Loucy (cell line): ENCODE results near the gene UBAP1.
"Not testable (repeated sequence)": the region's sequence is repeated elsewhere in the genome, so short reads cannot be mapped to it uniquely, and the experiment has no call there.

Source experiments
- H2AFZ ChIP-seq: fragments of 200-600 bp; sonication (generic); 2 replicates; pipeline ENCODE4 v1.6.0; 2016; ENCODE audit warnings: antibody characterized with exemption, mild to moderate bottlenecking, low read length, moderate library complexity
- H3F3A ChIP-seq: fragments of 200-600 bp; 2 replicates; pipeline ENCODE4 v1.6.0; 2016; ENCODE audit warnings: antibody characterized with exemption, low read depth, mild to moderate bottlenecking
- H3K27me3 ChIP-seq: fragments of 200-600 bp; sonication (generic); 2 replicates; pipeline ENCODE4 v1.6.1; 2014; ENCODE audit warnings: low read length, mild to moderate bottlenecking; ENCODE audit not compliant: insufficient read depth, poor library complexity, severe bottlenecking
- H3K36me3 ChIP-seq: fragments of 200-600 bp; sonication (generic); 2 replicates; pipeline ENCODE4 v1.6.1; 2016; ENCODE audit warnings: low read length; ENCODE audit not compliant: insufficient read depth
- H3K4me1 ChIP-seq: fragments of 200-600 bp; sonication (generic); 2 replicates; pipeline ENCODE4 v1.5.1; 2014; ENCODE audit warnings: low read length, mild to moderate bottlenecking; ENCODE audit not compliant: insufficient read depth, poor library complexity, severe bottlenecking
- H3K4me2 ChIP-seq: fragments of 200-600 bp; sonication (generic); 2 replicates; pipeline ENCODE4 v1.6.0; 2014; ENCODE audit warnings: antibody characterized with exemption, low read length, low read depth, mild to moderate bottlenecking; ENCODE audit not compliant: poor library complexity, severe bottlenecking
- H3K4me3 ChIP-seq: fragments of 200-600 bp; sonication (generic); 2 replicates; pipeline ENCODE4 v1.5.1; 2014; ENCODE audit warnings: low read length, mild to moderate bottlenecking, mixed read lengths; ENCODE audit not compliant: poor library complexity, severe bottlenecking
- H3K79me2 ChIP-seq: fragments of 200-600 bp; sonication (generic); 2 replicates; pipeline ENCODE4 v1.6.1; 2014; ENCODE audit warnings: low read length; ENCODE audit not compliant: insufficient read depth
- H3K9ac ChIP-seq: fragments of 200-600 bp; sonication (generic); 2 replicates; pipeline ENCODE4 v1.6.0; 2014; ENCODE audit warnings: mild to moderate bottlenecking, low read depth, low read length, moderate library complexity; ENCODE audit not compliant: poor library complexity, severe bottlenecking
- H3K9me2 ChIP-seq: fragments of 200-600 bp; sonication (generic); replicated peaks from 2 replicates; pipeline ENCODE4 v1.6.1; 2016; ENCODE audit warnings: low read depth, low read length, mixed read lengths
- H3K9me3 ChIP-seq: fragments of 200-600 bp; sonication (generic); 2 replicates; pipeline ENCODE4 v1.6.1; 2014; ENCODE audit warnings: mild to moderate bottlenecking, antibody characterized with exemption, low read length, low read depth; ENCODE audit not compliant: insufficient read depth
- H4K20me1 ChIP-seq: fragments of 200-600 bp; sonication (generic); 2 replicates; pipeline ENCODE4 v1.6.0; 2014; ENCODE audit warnings: antibody characterized with exemption, low read length, mild to moderate bottlenecking; ENCODE audit not compliant: insufficient read depth, poor library complexity, severe bottlenecking
- CTCF ChIP-seq: fragments of 200-600 bp; sonication (generic); conservative IDR thresholded peaks from 2 replicates; pipeline ENCODE4 v1.5.1; 2014; ENCODE audit warnings: mild to moderate bottlenecking, antibody characterized with exemption, low read length
- EZH2phosphoT487 ChIP-seq: fragments of 200-600 bp; IDR thresholded peaks from 2 replicates; pipeline ENCODE4 v1.6.1; 2018; ENCODE audit warnings: antibody characterized with exemption, mild to moderate bottlenecking, moderate library complexity, borderline replicate concordance

The UBAP1 gene

DNA sequence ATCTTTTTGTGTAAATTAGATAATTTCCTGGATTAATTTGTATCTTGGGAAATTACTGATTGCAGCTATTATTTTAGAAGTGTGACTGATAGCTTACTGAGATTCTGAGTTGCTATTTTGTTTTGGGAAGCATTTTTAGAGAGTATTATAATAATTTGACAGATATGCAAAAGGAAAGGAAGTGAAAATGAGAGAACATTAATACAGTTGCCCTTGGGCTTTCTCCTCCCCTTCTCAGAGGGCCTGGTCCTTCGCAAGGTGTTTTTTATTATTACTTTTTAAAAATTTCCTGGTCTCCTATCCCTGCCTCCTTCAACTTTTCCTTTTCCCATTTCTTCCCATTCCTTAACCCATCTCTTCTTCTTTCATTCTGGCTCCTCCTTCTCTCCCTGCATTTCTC is 32.6 kb downstream of the UBAP1 start:
- Histone ChIP-seq H3K36me3 (no peaks in the 10 kb centered on the region), H3K9me2 (no peaks in the 10 kb centered on the region), H4K20me1 (peaks cover 9% of the 10 kb centered on the region), H3F3A (no peaks in the 10 kb centered on the region), H3K79me2 (peaks cover 43% of the 10 kb centered on the region), H2AFZ (no peak overlapping the region), H3K9me3 (no peaks in the 10 kb centered on the region), H3K27me3 (no peaks in the 10 kb centered on the region), H3K4me1 (no peaks in the 10 kb centered on the region), H3K4me3 (no peak overlapping the region), H3K4me2 (no peak overlapping the region), H3K9ac (no peak overlapping the region)
- TF ChIP-seq CTCF, result no peak
- TF ChIP-seq EZH2phosphoT487, result no peak

- not testable (repeated sequence) for H2AFZ ChIP-seq, H3K4me3 ChIP-seq, H3K9me3 ChIP-seq, H3K9me2 ChIP-seq, H3K36me3 ChIP-seq, H3K9ac ChIP-seq, H3F3A ChIP-seq, H3K4me2 ChIP-seq, H3K4me1 ChIP-seq, H3K27me3 ChIP-seq
- Histone ChIP-seq H3K79me2 (peaks cover 22% of the 10 kb centered on the region), H4K20me1 (peaks cover 13% of the 10 kb centered on the region)
Measured at GRCh38 chr9:34214354-34215000, 35.6 kb downstream of the UBAP1 start.

DNA sequence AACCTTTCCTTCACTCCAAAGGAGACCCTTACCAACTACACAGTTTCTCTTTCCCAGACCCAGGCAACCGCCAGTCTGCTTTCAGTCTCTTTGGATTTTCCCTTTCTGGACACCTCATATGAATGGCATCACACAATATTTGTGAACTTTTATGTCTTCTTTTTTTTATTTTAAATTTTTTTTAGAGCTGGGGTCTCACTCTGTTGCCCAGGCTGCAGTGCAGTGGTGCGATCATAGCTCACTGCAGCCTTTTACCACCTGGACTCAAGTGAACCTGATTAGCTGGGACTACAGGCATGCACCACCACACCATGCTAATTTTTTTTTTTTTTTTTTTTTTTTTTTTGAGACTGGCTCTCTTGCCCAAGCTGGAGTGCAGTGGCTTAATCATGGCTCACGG is 37.5 kb downstream of the UBAP1 start:
- H3K9me3 ChIP-seq, result no peaks in the 10 kb centered on the region
- no peak overlapping the region for H3K4me3 ChIP-seq
- H3K27me3 ChIP-seq, result no peaks in the 10 kb centered on the region
- no peaks in the 10 kb centered on the region for H3K4me1 ChIP-seq
- no peak overlapping the region for H3K4me2 ChIP-seq
- no peaks in the 10 kb centered on the region for H3F3A ChIP-seq
- H3K9ac ChIP-seq, result no peak overlapping the region
- no peak for TF ChIP-seq EZH2phosphoT487
- TF ChIP-seq CTCF, result no peak
- H3K36me3 ChIP-seq, result no peaks in the 10 kb centered on the region
- peaks cover 17% of the 10 kb centered on the region for H4K20me1 ChIP-seq
- H2AFZ ChIP-seq, result no peak overlapping the region
- no peaks in the 10 kb centered on the region for H3K9me2 ChIP-seq
- H3K79me2 ChIP-seq, result peaks cover 8% of the 10 kb centered on the region; the same call in 1 of the 2 replicates

DNA sequence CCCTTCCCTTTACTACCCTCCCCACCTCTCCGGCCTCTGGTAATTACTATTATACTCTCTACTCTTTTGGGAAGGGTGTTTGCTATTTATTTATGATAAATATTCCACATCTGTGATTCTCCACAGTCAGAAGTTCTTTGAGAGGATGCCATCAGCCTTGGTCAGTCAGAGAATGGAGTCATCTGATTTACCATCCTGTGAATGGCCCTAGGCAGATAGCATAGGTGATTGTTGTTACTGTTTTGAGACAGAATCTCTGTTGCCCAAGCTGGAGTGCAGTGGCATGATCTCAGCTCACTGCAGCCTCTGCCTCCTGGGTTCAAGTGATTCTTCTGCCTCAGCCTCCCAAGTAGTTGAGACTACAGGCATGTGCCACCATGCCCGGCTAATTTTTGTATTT is 38.2 kb downstream of the UBAP1 start:
- not testable (repeated sequence) for H3K9me2 ChIP-seq, H3K36me3 ChIP-seq, H3F3A ChIP-seq, H3K9ac ChIP-seq, H2AFZ ChIP-seq, H3K79me2 ChIP-seq, H3K4me2 ChIP-seq, H3K4me1 ChIP-seq, H3K4me3 ChIP-seq, H3K9me3 ChIP-seq, H3K27me3 ChIP-seq
- peaks cover 15% of the 10 kb centered on the region for H4K20me1 ChIP-seq
